H9 (cell line): ENCODE data around the gene FCRL5. TPM values are rescaled to one million over a fixed set of nuclear protein-coding genes. Genes with fewer than 3 reads are reported as not detected.

Source experiments
- DNase-seq: peaks from one replicate; pipeline ENCODE4 v3.0.0-alpha.2; 2017
- H2AFZ ChIP-seq: one replicate; pipeline ENCODE4 v1.6.1; 2013; ENCODE audit warnings: mild to moderate bottlenecking, low read length, control low read depth, moderate library complexity
- H2AK5ac ChIP-seq: 2 replicates; pipeline ENCODE4 v1.6.1; 2013; ENCODE audit warnings: low read length, control low read depth, mixed read lengths; ENCODE audit not compliant: insufficient read length
- H2BK120ac ChIP-seq: one replicate; pipeline ENCODE4 v1.6.1; 2013; ENCODE audit warnings: low read depth, mild to moderate bottlenecking, low read length, control low read depth, inconsistent platforms; ENCODE audit not compliant: poor library complexity, severe bottlenecking
- H2BK12ac ChIP-seq: 2 replicates; pipeline ENCODE4 v1.6.1; 2013; ENCODE audit warnings: low read length, control low read depth, mixed read lengths, low read depth; ENCODE audit not compliant: insufficient read length
- H2BK15ac ChIP-seq: 2 replicates; pipeline ENCODE4 v1.6.1; 2013; ENCODE audit warnings: low read depth, low read length, control low read depth
- H2BK20ac ChIP-seq: one replicate; pipeline ENCODE4 v1.6.1; 2013; ENCODE audit warnings: low read depth, mild to moderate bottlenecking, low read length, control low read depth, inconsistent platforms; ENCODE audit not compliant: poor library complexity, severe bottlenecking
- H2BK5ac ChIP-seq: 2 replicates; pipeline ENCODE4 v1.6.1; 2013; ENCODE audit warnings: low read length, control low read depth, mixed read lengths; ENCODE audit not compliant: insufficient read length
- H3K14ac ChIP-seq: 2 replicates; pipeline ENCODE4 v1.6.1; 2013; ENCODE audit warnings: low read length, control low read depth; ENCODE audit not compliant: insufficient read depth
- H3K18ac ChIP-seq: 2 replicates; pipeline ENCODE4 v1.6.1; 2013; ENCODE audit warnings: low read depth, mild to moderate bottlenecking, mixed read lengths, low read length, control low read depth; ENCODE audit not compliant: insufficient read length
- H3K23ac ChIP-seq: 2 replicates; pipeline ENCODE4 v1.6.1; 2013; ENCODE audit warnings: low read length, control low read depth, mixed read lengths, low read depth; ENCODE audit not compliant: insufficient read length
- H3K23me2 ChIP-seq: 2 replicates; pipeline ENCODE4 v1.6.1; 2013; ENCODE audit warnings: low read depth, mild to moderate bottlenecking, mixed read lengths, low read length, control low read depth; ENCODE audit not compliant: insufficient read length, poor library complexity, severe bottlenecking
- H3K27ac ChIP-seq: 2 replicates; pipeline ENCODE4 v1.5.1; 2013; ENCODE audit warnings: low read length, control low read depth, mixed read lengths, low read depth; ENCODE audit not compliant: insufficient read length
- H3K27me3 ChIP-seq: 2 replicates; pipeline ENCODE4 v1.6.1; 2013; ENCODE audit warnings: low read length, control low read depth, inconsistent platforms; ENCODE audit not compliant: insufficient read depth
- H3K4ac ChIP-seq: 2 replicates; pipeline ENCODE4 v1.6.1; 2013; ENCODE audit warnings: low read depth, mild to moderate bottlenecking, control low read depth, inconsistent platforms, low read length, moderate library complexity
- H3K4me1 ChIP-seq: 2 replicates; pipeline ENCODE4 v1.6.1; 2013; ENCODE audit warnings: low read length, control low read depth, inconsistent platforms; ENCODE audit not compliant: insufficient read depth
- H3K4me2 ChIP-seq: 2 replicates; pipeline ENCODE4 v1.6.1; 2013; ENCODE audit warnings: low read length, control low read depth, mixed read lengths; ENCODE audit not compliant: insufficient read length, insufficient read depth
- H3K56ac ChIP-seq: 2 replicates; pipeline ENCODE4 v1.6.1; 2013; ENCODE audit warnings: low read depth, mild to moderate bottlenecking, mixed read lengths, low read length, control low read depth; ENCODE audit not compliant: insufficient read length
- H3K79me1 ChIP-seq: 2 replicates; pipeline ENCODE4 v1.6.1; 2013; ENCODE audit warnings: low read depth, mild to moderate bottlenecking, moderate library complexity, low read length, control low read depth, inconsistent platforms; ENCODE audit not compliant: insufficient read depth, poor library complexity, severe bottlenecking
- H3K79me2 ChIP-seq: 2 replicates; pipeline ENCODE4 v1.6.1; 2013; ENCODE audit warnings: low read length, control low read depth, inconsistent platforms; ENCODE audit not compliant: insufficient read depth
- H3K9ac ChIP-seq: 2 replicates; pipeline ENCODE4 v1.6.1; 2013; ENCODE audit warnings: low read length, control low read depth, mixed read lengths; ENCODE audit not compliant: insufficient read length; ENCODE audit errors: extremely low read depth
- H3K9me3 ChIP-seq: one replicate; pipeline ENCODE4 v1.6.1; 2013; ENCODE audit warnings: low read depth, low read length, inconsistent platforms; ENCODE audit not compliant: control insufficient read depth
- H3T11ph ChIP-seq: one replicate; pipeline ENCODE4 v1.6.1; 2013; ENCODE audit warnings: mild to moderate bottlenecking, low read length, control low read depth, inconsistent platforms
- H4K20me1 ChIP-seq: one replicate; pipeline ENCODE4 v1.6.1; 2013; ENCODE audit not compliant: control insufficient read depth, insufficient read length, insufficient read depth
- H4K5ac ChIP-seq: 2 replicates; pipeline ENCODE4 v1.6.1; 2013; ENCODE audit warnings: low read depth, mild to moderate bottlenecking, mixed read lengths, low read length, control low read depth; ENCODE audit not compliant: insufficient read length
- H4K8ac ChIP-seq: replicated peaks from 2 replicates; pipeline ENCODE4 v1.6.1; 2013; ENCODE audit warnings: low read length, control low read depth, mixed read lengths, low read depth; ENCODE audit not compliant: insufficient read length
- H4K91ac ChIP-seq: 2 replicates; pipeline ENCODE4 v1.6.1; 2013; ENCODE audit warnings: low read depth, mild to moderate bottlenecking, moderate library complexity, mixed read lengths, low read length, control low read depth; ENCODE audit not compliant: insufficient read length
- H3K27ac Mint-ChIP-seq, 3 experiments: 2 replicates in 2 of 3; 3 replicates in 1 of 3; pipeline ENCODE4 v1.8.0; 2020 to 2021; ENCODE audit warnings: mixed read lengths in 3 of 3, mild to moderate bottlenecking in 1 of 3, moderate library complexity in 1 of 3
- H3K27me3 Mint-ChIP-seq: 2 replicates; pipeline ENCODE4 v1.8.0; 2021; ENCODE audit warnings: low read depth, mild to moderate bottlenecking, moderate library complexity, mixed read lengths
- H3K36me3 Mint-ChIP-seq, 3 experiments: 2 replicates in 2 of 3; 3 replicates in 1 of 3; pipeline ENCODE4 v1.8.0; 2020 to 2021; ENCODE audit warnings: low read depth in 3 of 3, mixed read lengths in 3 of 3; ENCODE audit not compliant: insufficient read depth in 1 of 3
- H3K4me1 Mint-ChIP-seq, 2 experiments: 2 replicates each; pipeline ENCODE4 v1.8.0; 2020; ENCODE audit warnings: mixed read lengths in 2 of 2
- H3K4me3 Mint-ChIP-seq, 2 experiments: 2 replicates in 1 of 2; 3 replicates in 1 of 2; pipeline ENCODE4 v1.8.0; 2020 to 2021; ENCODE audit warnings: mild to moderate bottlenecking in 2 of 2, mixed read lengths in 2 of 2, moderate library complexity in 1 of 2
- H3K9me3 Mint-ChIP-seq, 2 experiments: 2 replicates in 1 of 2; 3 replicates in 1 of 2; pipeline ENCODE4 v1.8.0; 2020; ENCODE audit warnings: mild to moderate bottlenecking in 2 of 2, mixed read lengths in 2 of 2, moderate library complexity in 1 of 2
- CTCF ChIP-seq: fragments of 200-600 bp; sonication (generic); conservative IDR thresholded peaks from 3 replicates; pipeline ENCODE4 v1.8.0; 2021; ENCODE audit warnings: antibody characterized with exemption, mild to moderate bottlenecking
- WGBS: extraction: QIAGEN DNeasy Blood & Tissue Kit; methylation state at CpG from one replicate; pipeline ENCODE4 v1.1.7; 2013; ENCODE audit warnings: missing lambda C conversion rate, low lambda C conversion rate, mixed read lengths; ENCODE audit not compliant: insufficient read length; ENCODE audit errors: extremely low coverage; 5-methylcytosine and 5-hydroxymethylcytosine counted together
- total RNA-seq: library from RNA; stranded (reverse); gene quantifications from 2 replicates; pipeline ENCODE4 v1.2.1, GENCODE V29; 2021

Gene FCRL5
- total RNA-seq, 1 experiment from 2014 or later: 0.98 TPM

GRCh38 chr1:157469300-157469699, 83.0 kb downstream of the FCRL5 start:
- no peak for DNase-seq
- Histone ChIP-seq H3K14ac (no peak overlapping the region), H3K4me1 (peaks cover 11% of the 10 kb centered on the region; the same call in 1 of the 2 replicates), H2BK12ac (no peak overlapping the region), H3K4me2 (no peak overlapping the region), H2BK20ac (no peak overlapping the region), H3K9ac (no peak overlapping the region), H4K20me1 (no peaks in the 10 kb centered on the region), H4K8ac (no peak overlapping the region), H3K4ac (no peak overlapping the region), H3K18ac (no peak overlapping the region), H3K23ac (no peak overlapping the region), H3K23me2 (no peaks in the 10 kb centered on the region), H4K5ac (no peak overlapping the region), H3K79me2 (no peaks in the 10 kb centered on the region), H2AFZ (no peak overlapping the region), H3T11ph (no peak overlapping the region), H3K56ac (no peak overlapping the region), H2BK120ac (no peak overlapping the region), H3K9me3 (no peaks in the 10 kb centered on the region), H4K91ac (no peak overlapping the region), H3K27ac (no peak overlapping the region), H3K79me1 (no peaks in the 10 kb centered on the region), H2AK5ac (no peak overlapping the region), H2BK5ac (no peak overlapping the region), H2BK15ac (no peak overlapping the region), H3K27me3 (no peaks in the 10 kb centered on the region)
- Mint-ChIP-seq H3K9me3 (no peaks in the 10 kb centered on the region), H3K4me3 (no peak overlapping the region), H3K27me3 (no peaks in the 10 kb centered on the region), H3K27ac (no peak overlapping the region), H3K4me1 (peaks cover 21% of the 10 kb centered on the region in 2 experiments), H3K36me3 (no peaks in the 10 kb centered on the region; a peak in 1 of 7 replicates)
- no CpG with 5 or more reads among the region's 3 CpGs for WGBS
- TF ChIP-seq CTCF: no peak
